HG03575 (cell line): ENCODE data around the gene CHMP1A.
"Not testable (repeated sequence)": the region's sequence is repeated elsewhere in the genome, so short reads cannot be mapped to it uniquely, and the experiment has no call there.

Experiments used
- ATAC-seq: cut with Tn5 transposase; IDR thresholded peaks from one replicate; pipeline ENCODE4 v1.9.1; 2021; ENCODE audit not compliant: unreplicated experiment, insufficient number of reproducible peaks, low FRiP score; ENCODE audit errors: extremely low read depth

The CHMP1A gene

GRCh38 chr16:89636663-89637062 lies 20.8 kb downstream of the CHMP1A start:
- no peak for ATAC-seq

- ATAC-seq: not testable (repeated sequence)
These were observed 22.8 kb downstream of the CHMP1A start for GRCh38 chr16:89634463-89635385.

GRCh38 chr16:89633064-89633631 lies 24.4 kb downstream of the CHMP1A start:
- no peak for ATAC-seq

- ATAC-seq: no peak
These were observed 27.5 kb downstream of the CHMP1A start for GRCh38 chr16:89629827-89630610.

GRCh38 chr16:89624777-89625761 lies 32.4 kb downstream of the CHMP1A start:
- ATAC-seq: no peak

GRCh38 chr16:89623511-89624261 lies 33.8 kb downstream of the CHMP1A start:
- no peak for ATAC-seq

- no peak for ATAC-seq
These were observed 35.7 kb downstream of the CHMP1A start for GRCh38 chr16:89621698-89622409.

GRCh38 chr16:89621136-89621697 lies 36.3 kb downstream of the CHMP1A start:
- no peak for ATAC-seq

GRCh38 chr16:89620406-89620841 lies 37.1 kb downstream of the CHMP1A start:
- ATAC-seq: no peak

GRCh38 chr16:89619840-89620239 lies 37.7 kb downstream of the CHMP1A start:
- ATAC-seq: no peak

- no peak for ATAC-seq
These were observed 39.2 kb downstream of the CHMP1A start for GRCh38 chr16:89618109-89618998.

GRCh38 chr16:89617036-89617435 lies 40.5 kb downstream of the CHMP1A start:
- ATAC-seq: no peak

GRCh38 chr16:89616623-89617022 lies 40.9 kb downstream of the CHMP1A start:
- ATAC-seq: no peak

GRCh38 chr16:89615596-89616090 lies 41.9 kb downstream of the CHMP1A start:
- ATAC-seq: no peak

- no peak for ATAC-seq
These were observed 42.3 kb downstream of the CHMP1A start for GRCh38 chr16:89615176-89615575.

GRCh38 chr16:89613954-89614459 lies 43.5 kb downstream of the CHMP1A start:
- no peak for ATAC-seq
